Gastrocnemius medialis (tissue), 4 donors: ENCODE results near the gene CIB4. TPM values are rescaled to one million over a fixed set of nuclear protein-coding genes. Genes with fewer than 3 reads are reported as not detected.

Experiments used
- ATAC-seq, 2 donors: fragments of 150-250 bp; one replicate each; pipeline ENCODE4 v1.9.1; 2016
- DNase-seq, 2 donors: peaks; one replicate each; pipeline ENCODE4 v3.0.0-alpha.2; 2019
- H3K27ac ChIP-seq, 4 donors: fragments of 200-600 bp; sonication (generic); 1 replicate in 1 of 4; 2 replicates in 3 of 4; pipeline ENCODE4 v1.5.1; 2016 to 2018; ENCODE audit warnings: mild to moderate bottlenecking in 2 of 4, moderate library complexity in 1 of 4
- H3K27me3 ChIP-seq, 3 donors: fragments of 200-600 bp; sonication (generic) in 2 of 3; 1 replicate in 1 of 3; 2 replicates in 2 of 3; pipeline versions ENCODE4 v1.5.1 to v1.6.0; 2016 to 2019; ENCODE audit warnings: mild to moderate bottlenecking in 1 of 3, moderate library complexity in 1 of 3
- H3K36me3 ChIP-seq, 2 donors: fragments of 200-600 bp; sonication (generic) in 1 of 2; one replicate each; pipeline ENCODE4 v1.5.1; 2017 to 2018
- H3K4me1 ChIP-seq, 2 donors: fragments of 200-600 bp; sonication (generic) in 1 of 2; one replicate each; pipeline ENCODE4 v1.5.1; 2016 to 2017; ENCODE audit warnings: mild to moderate bottlenecking in 2 of 2
- H3K4me3 ChIP-seq, 4 donors: fragments of 200-600 bp; sonication (generic) in 3 of 4; 1 replicate in 1 of 4; 2 replicates in 3 of 4; pipeline ENCODE4 v1.5.1; 2016 to 2019; ENCODE audit warnings: mild to moderate bottlenecking in 2 of 4
- H3K9me3 ChIP-seq, 3 donors: fragments of 200-600 bp; sonication (generic) in 2 of 3; 1 replicate in 1 of 3; 2 replicates in 2 of 3; pipeline ENCODE4 v1.5.1; 2016 to 2019
- POLR2A ChIP-seq, 2 donors: fragments of 450-650 bp; IDR thresholded peaks; one replicate each; pipeline ENCODE4 v1.6.1; 2017; ENCODE audit warnings: antibody characterized with exemption in 2 of 2, mild to moderate bottlenecking in 2 of 2, moderate library complexity in 2 of 2
- in situ Hi-C, 4 donors: fragments of 200-750 bp; cut with MboI; loops; one replicate each; pipeline versions ENCODE4 v1.15.0 to v1.8.0; 2017; ENCODE audit warnings: low sequenced_read_pairs in 4 of 4
- intact Hi-C: fragments of 100-400 bp; cut with DNase I; formaldehyde crosslinking; loops from one replicate; pipeline ENCODE4 v1.15.1; 2023; ENCODE audit warnings: low total_unique reads
- total RNA-seq, 4 donors: library from RNA; depleted of rRNA; stranded (reverse); fragments of >200 nt; gene quantifications; one replicate each; pipeline versions ENCODE4 v1.1.0 to v1.2.3, GENCODE V29; 2016
- TF ChIP-seq, protein P1 (sequence below), 5 experiments: fragments of 450-650 bp in 3 of 5; fragments of 200-600 bp in 2 of 5; sonication (generic) in 2 of 5; IDR thresholded peaks in 4 of 5; conservative IDR thresholded peaks in 1 of 5; 1 replicate in 4 of 5; 2 replicates in 1 of 5; pipeline ENCODE4 v1.5.1; 2016 to 2019; ENCODE audit warnings: antibody characterized with exemption in 5 of 5, mild to moderate bottlenecking in 3 of 5, moderate library complexity in 3 of 5

CIB4 gene
- total RNA-seq, 4 donors from 2014 or later: not detected

DNA sequence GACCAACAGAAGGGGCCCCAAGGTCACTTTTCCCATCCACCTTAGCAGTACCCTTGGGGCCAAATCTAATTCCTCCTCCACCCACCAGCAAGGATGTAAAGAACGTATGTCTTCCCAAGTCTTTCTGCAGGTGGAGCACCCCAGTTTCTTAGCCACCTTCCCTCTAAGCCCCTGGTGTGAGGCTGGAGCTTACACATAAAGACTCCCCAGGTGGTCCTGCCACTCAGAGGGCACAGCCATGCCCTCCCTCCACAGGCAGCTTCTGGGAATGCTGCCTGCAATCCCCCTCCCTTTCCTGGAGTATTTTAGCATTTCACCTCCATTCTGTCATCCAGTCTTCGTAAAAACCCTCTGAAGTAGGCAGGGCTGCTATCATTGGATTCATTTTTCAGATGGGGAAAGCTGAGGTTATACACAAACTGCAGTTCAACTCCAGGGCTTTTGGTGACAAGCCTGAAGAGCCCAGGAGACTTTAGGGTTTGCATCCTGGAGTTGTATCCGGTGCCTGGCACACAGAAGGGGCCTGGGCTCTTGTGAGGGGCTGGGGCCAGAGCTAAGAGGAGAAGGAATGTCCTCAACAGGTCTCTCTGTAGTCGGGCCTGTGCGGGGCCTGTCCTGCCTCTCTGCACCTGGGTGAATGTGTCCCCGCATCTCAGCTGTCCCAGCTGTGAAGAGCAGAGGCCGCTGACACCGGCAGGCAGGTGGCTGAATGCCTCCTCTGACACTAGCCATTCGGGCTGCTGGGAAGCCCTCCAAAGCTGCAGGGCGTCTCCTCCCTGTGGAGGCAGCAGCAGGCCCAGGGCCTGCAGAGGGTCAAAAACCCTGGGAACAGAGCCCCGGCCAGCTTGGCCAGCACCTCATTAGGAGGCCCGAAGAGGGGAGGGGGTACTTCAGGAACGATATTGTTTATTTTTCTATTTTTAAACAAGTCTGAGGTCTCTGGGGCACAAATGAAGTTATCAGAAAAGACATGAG lies 27.6 kb downstream of the CIB4 start:
- ATAC-seq (no peak), DNase-seq (no peak)
- H3K4me1 ChIP-seq: no peaks in the 10 kb centered on the region
- no peak for TF ChIP-seq POLR2A (IDR thresholded peaks at IDR 0.05)
- in situ Hi-C loops (no loop called here), intact Hi-C loops (no loop called here)
- H3K36me3 ChIP-seq: no peaks in the 10 kb centered on the region
- H3K9me3 ChIP-seq: no peaks in the 10 kb centered on the region
- no peak overlapping the region for H3K4me3 ChIP-seq
- H3K27ac ChIP-seq: no peak overlapping the region
- peaks cover 5 to 24% (median 7%) of the 10 kb centered on the region in 3 donors for H3K27me3 ChIP-seq

DNA sequence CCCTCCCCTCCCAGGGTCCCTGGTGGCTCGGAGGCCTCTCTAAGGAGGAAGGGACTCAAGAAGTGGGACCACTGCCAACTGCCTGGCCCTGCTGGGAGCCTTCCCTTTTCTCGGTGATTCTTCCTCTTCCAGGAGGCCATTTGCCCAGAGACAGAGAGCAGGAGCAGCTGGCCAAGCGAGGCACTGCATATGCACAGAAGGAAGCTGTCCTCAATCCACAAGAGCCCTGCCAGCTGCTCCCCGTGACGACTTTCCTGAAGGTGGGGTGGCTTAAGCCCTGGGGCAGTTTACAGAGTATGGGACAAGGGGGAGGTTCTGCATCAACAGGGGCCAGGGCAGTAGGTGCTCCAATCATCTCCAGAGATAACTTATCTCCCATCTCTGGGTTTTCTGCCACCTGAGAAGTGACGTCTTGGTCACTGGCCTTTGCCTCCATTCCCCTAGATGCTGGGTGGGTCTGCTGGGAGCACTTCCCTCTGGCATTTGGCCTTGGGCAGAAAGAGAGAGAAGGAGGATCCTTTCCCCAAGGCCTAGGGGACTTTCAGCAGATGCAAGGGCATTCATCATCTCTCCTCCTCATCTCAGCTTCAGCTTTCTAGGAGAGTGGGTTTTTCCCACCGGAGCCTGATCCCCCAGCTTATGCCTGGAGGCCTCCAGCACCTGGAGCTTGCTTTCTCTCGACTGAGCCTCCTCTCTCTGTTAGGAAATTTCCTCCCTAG lies 28.5 kb downstream of the CIB4 start:
- in situ Hi-C loops: no loop called here
- ATAC-seq: no peak
- Histone ChIP-seq H3K4me1 (no peaks in the 10 kb centered on the region), H3K9me3 (no peaks in the 10 kb centered on the region), H3K36me3 (no peaks in the 10 kb centered on the region), H3K4me3 (no peak overlapping the region), H3K27me3 (peaks cover 0 to 16% (median 3%) of the 10 kb centered on the region in 3 donors), H3K27ac (no peak overlapping the region)
- intact Hi-C loops: no loop called here
- peak; percentile 26 to 50 for DNase-seq
- TF ChIP-seq POLR2A (IDR thresholded peaks at IDR 0.05): no peak
- TF ChIP-seq, protein P1, sequence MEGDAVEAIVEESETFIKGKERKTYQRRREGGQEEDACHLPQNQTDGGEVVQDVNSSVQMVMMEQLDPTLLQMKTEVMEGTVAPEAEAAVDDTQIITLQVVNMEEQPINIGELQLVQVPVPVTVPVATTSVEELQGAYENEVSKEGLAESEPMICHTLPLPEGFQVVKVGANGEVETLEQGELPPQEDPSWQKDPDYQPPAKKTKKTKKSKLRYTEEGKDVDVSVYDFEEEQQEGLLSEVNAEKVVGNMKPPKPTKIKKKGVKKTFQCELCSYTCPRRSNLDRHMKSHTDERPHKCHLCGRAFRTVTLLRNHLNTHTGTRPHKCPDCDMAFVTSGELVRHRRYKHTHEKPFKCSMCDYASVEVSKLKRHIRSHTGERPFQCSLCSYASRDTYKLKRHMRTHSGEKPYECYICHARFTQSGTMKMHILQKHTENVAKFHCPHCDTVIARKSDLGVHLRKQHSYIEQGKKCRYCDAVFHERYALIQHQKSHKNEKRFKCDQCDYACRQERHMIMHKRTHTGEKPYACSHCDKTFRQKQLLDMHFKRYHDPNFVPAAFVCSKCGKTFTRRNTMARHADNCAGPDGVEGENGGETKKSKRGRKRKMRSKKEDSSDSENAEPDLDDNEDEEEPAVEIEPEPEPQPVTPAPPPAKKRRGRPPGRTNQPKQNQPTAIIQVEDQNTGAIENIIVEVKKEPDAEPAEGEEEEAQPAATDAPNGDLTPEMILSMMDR (IDR thresholded peaks at IDR 0.05 in 4 of 5, conservative IDR thresholded peaks at IDR 0.05 in 1 of 5): no peak

DNA sequence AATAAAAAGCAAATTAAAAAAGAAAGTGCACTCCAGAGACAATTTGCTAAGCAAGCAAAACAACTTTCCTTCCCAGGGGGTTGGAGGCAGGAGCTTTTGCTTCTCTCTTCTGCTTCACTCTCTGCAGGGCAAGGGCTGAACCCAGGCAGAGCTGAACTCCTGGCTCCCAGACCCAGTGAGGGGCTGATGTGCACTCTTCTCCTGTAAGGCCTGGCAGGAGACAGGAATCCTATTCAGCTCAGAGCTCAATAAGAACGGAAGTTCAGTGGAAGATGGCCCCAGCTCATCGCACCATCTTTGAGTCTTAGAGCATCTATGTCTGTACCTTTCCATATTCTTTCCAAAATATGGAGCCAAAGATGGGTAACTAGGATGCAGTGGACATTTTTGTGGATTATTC lies 29.1 kb downstream of the CIB4 start:
- TF ChIP-seq, protein P1 (IDR thresholded peaks at IDR 0.05 in 4 of 5, conservative IDR thresholded peaks at IDR 0.05 in 1 of 5): no peak
- TF ChIP-seq POLR2A (IDR thresholded peaks at IDR 0.05): no peak
- Histone ChIP-seq H3K27ac (no peak overlapping the region), H3K4me3 (no peak overlapping the region), H3K4me1 (no peaks in the 10 kb centered on the region), H3K27me3 (peaks cover 0 to 14% (median 3%) of the 10 kb centered on the region in 3 donors), H3K36me3 (no peaks in the 10 kb centered on the region), H3K9me3 (no peaks in the 10 kb centered on the region)
- intact Hi-C loops (no loop called here), in situ Hi-C loops (no loop called here)
- ATAC-seq: no peak
- no peak for DNase-seq

- ATAC-seq (no peak), DNase-seq (no peak)
- TF ChIP-seq, protein P1 (IDR thresholded peaks at IDR 0.05 in 4 of 5, conservative IDR thresholded peaks at IDR 0.05 in 1 of 5): no peak
- no peak for TF ChIP-seq POLR2A (IDR thresholded peaks at IDR 0.05)
- no peaks in the 10 kb centered on the region for H3K36me3 ChIP-seq
- no peak overlapping the region for H3K27ac ChIP-seq
- no peaks in the 10 kb centered on the region for H3K9me3 ChIP-seq
- no peak overlapping the region for H3K4me3 ChIP-seq
- in situ Hi-C loops (no loop called here), intact Hi-C loops (no loop called here)
- peaks cover 0 to 9% (median 0%) of the 10 kb centered on the region in 3 donors for H3K27me3 ChIP-seq
- no peaks in the 10 kb centered on the region for H3K4me1 ChIP-seq
Observed at GRCh38 chr2:26610504-26611335, 30.4 kb downstream of the CIB4 start.
